ENCODE results near the gene TEDDM1. TPM values are rescaled to one million over a fixed set of nuclear protein-coding genes. Genes with fewer than 3 reads are reported as not detected.

The TEDDM1 gene
- total and polyA plus RNA-seq, 2 of the 13 experiments (the other 11 are each of a cell fraction or from before 2014, with no cell fraction given) = not detected

- TF ChIP-seq FOXA1 (IDR thresholded peaks at IDR 0.05) (no peak), FOXA1 (CRISPR knock-in tag; IDR thresholded peaks at IDR 0.05) (no peak), FOSL2 (CRISPR knock-in tag; IDR thresholded peaks at IDR 0.05) (no peak), ZSCAN20 (CRISPR knock-in tag; IDR thresholded peaks at IDR 0.05; ENCODE audit: borderline replicate concordance) (peak; percentile 84), FOXK2 (IDR thresholded peaks at IDR 0.05) (no peak), HNRNPUL1 (IDR thresholded peaks at IDR 0.05; ENCODE audit: low read depth, low read length) (no peak), ZNF3 (CRISPR knock-in tag; IDR thresholded peaks at IDR 0.05) (no peak), HMGXB4 (CRISPR knock-in tag; IDR thresholded peaks at IDR 0.05; ENCODE audit: borderline replicate concordance in 1 of 2, low read depth in 1 of 2) (peak; percentile 28 to 87; a peak in 3 of 4 replicates), ERF (CRISPR knock-in tag; IDR thresholded peaks at IDR 0.05) (peak; percentile 68; the same call in 1 of the 2 replicates), SYNCRIP (IDR thresholded peaks at IDR 0.05; ENCODE audit: insufficient read depth, low read depth, low read length) (no peak), NAIF1 (CRISPR knock-in tag; IDR thresholded peaks at IDR 0.05; ENCODE audit: borderline replicate concordance) (0 out of 2 replicates have a peak, but pooled peaks have one; percentile 49), SCMH1 (CRISPR knock-in tag; IDR thresholded peaks at IDR 0.05; ENCODE audit: borderline replicate concordance) (no peak), MAFK (conservative IDR thresholded peaks at IDR 0.05 in 1 of 2, IDR thresholded peaks at IDR 0.05 in 1 of 2; ENCODE audit: low read length in 2 of 2) (no peak), TMF1 (CRISPR knock-in tag; IDR thresholded peaks at IDR 0.05; ENCODE audit: low read depth) (peak; percentile 71), ARID2 (CRISPR knock-in tag; IDR thresholded peaks at IDR 0.05; ENCODE audit: borderline replicate concordance) (peak; percentile 59; the same call in 1 of the 2 replicates), ZNF547 (CRISPR knock-in tag; IDR thresholded peaks at IDR 0.05) (peak; percentile 97), GZF1 (CRISPR knock-in tag; IDR thresholded peaks at IDR 0.05) (no peak), GABPA (IDR thresholded peaks at IDR 0.05; ENCODE audit: low read depth, low read length) (no peak), GABPA (CRISPR knock-in tag; IDR thresholded peaks at IDR 0.05; ENCODE audit: low read depth) (no peak), NCOA1 (CRISPR knock-in tag; IDR thresholded peaks at IDR 0.05) (0 out of 2 replicates have a peak, but pooled peaks have one; percentile 24), ZSCAN21 (CRISPR knock-in tag; IDR thresholded peaks at IDR 0.05; ENCODE audit: borderline replicate concordance) (peak; percentile 85), HNRNPH1 (optimal IDR thresholded peaks at IDR 0.05; ENCODE audit: low read depth, low read length) (no peak), MED1 (CRISPR knock-in tag; IDR thresholded peaks at IDR 0.05) (peak; percentile 75), ZNF441 (CRISPR knock-in tag; IDR thresholded peaks at IDR 0.05; ENCODE audit: borderline replicate concordance) (0 out of 2 replicates have a peak, but pooled peaks have one; percentile 17), ZNF619 (CRISPR knock-in tag; IDR thresholded peaks at IDR 0.05) (no peak), ZNF883 (CRISPR knock-in tag; IDR thresholded peaks at IDR 0.05; ENCODE audit: not compliant biosample characterization) (peak; percentile 49), ZFYVE20 (CRISPR knock-in tag; IDR thresholded peaks at IDR 0.05; ENCODE audit: borderline replicate concordance, low read depth) (no peak), FOXM1 (CRISPR knock-in tag; IDR thresholded peaks at IDR 0.05) (peak; percentile 40; the same call in 1 of the 2 replicates), MED13 (CRISPR knock-in tag; IDR thresholded peaks at IDR 0.05) (peak; percentile 77; the same call in 1 of the 2 replicates), RBM22 (optimal IDR thresholded peaks at IDR 0.05; ENCODE audit: low read length) (peak; percentile 61), MAFG (CRISPR knock-in tag; IDR thresholded peaks at IDR 0.05) (no peak), REPIN1 (CRISPR knock-in tag; IDR thresholded peaks at IDR 0.05; ENCODE audit: borderline replicate concordance, low read depth) (peak; percentile 89), ZNF264 (CRISPR knock-in tag; IDR thresholded peaks at IDR 0.05) (no peak; the same call in 1 of the 2 replicates)
Measured at GRCh38 chr1:182391362-182392049, 9.0 kb downstream of the TEDDM1 start, which contains the start of gene GLUL (continued).
